SK-N-SH treated with all-trans-retinoic acid at 6 μM for 48 hours (cell line): ENCODE data around the gene CIC.

ENCODE experiments used
- ATAC-seq: fragments of 200-7000 bp; cut with Tn5 transposase; 3 replicates; pipeline ENCODE4 v1.9.1; 2020; ENCODE audit warnings: mild to moderate bottlenecking, moderate library complexity
- ARNTL ChIP-seq: fragments of 450-650 bp; formaldehyde crosslinking; IDR thresholded peaks from 2 replicates; pipeline ENCODE4 v1.5.0; 2020; ENCODE audit warnings: low read depth, mild to moderate bottlenecking, moderate library complexity, borderline replicate concordance
- BACH2 ChIP-seq: fragments of 250-450 bp; sonication (Bioruptor Pico); IDR thresholded peaks from 2 replicates; pipeline ENCODE4 v1.9.0; 2021; ENCODE audit warnings: mild to moderate bottlenecking, borderline replicate concordance
- CREB5 ChIP-seq: fragments of 250-450 bp; sonication (Bioruptor Pico); IDR thresholded peaks from 2 replicates; pipeline ENCODE4 v1.5.1; 2020; ENCODE audit warnings: low read depth, mild to moderate bottlenecking, moderate library complexity
- CSDC2 ChIP-seq: fragments of 250-450 bp; sonication (Bioruptor Pico); IDR thresholded peaks from 2 replicates; pipeline ENCODE4 v1.5.0; 2020; ENCODE audit warnings: mild to moderate bottlenecking, moderate library complexity
- CSRNP3 ChIP-seq: fragments of 250-450 bp; sonication (Bioruptor Pico); IDR thresholded peaks from 2 replicates; pipeline ENCODE4 v1.5.1; 2021; ENCODE audit warnings: mild to moderate bottlenecking, moderate library complexity
- ESRRG ChIP-seq: fragments of 250-450 bp; sonication (Bioruptor Pico); IDR thresholded peaks from 2 replicates; pipeline ENCODE4 v1.6.1; 2021; ENCODE audit warnings: mild to moderate bottlenecking
- GLIS3 ChIP-seq: fragments of 250-450 bp; sonication (Bioruptor Pico); IDR thresholded peaks from 2 replicates; pipeline ENCODE4 v1.5.0; 2020; ENCODE audit warnings: mild to moderate bottlenecking, moderate library complexity
- ISL1 ChIP-seq: fragments of 250-450 bp; sonication (Bioruptor Pico); IDR thresholded peaks from 2 replicates; pipeline ENCODE4 v2.1.2; 2022; ENCODE audit warnings: mild to moderate bottlenecking, moderate library complexity
- OSR1 ChIP-seq: fragments of 250-450 bp; sonication (Bioruptor Pico); IDR thresholded peaks from 2 replicates; pipeline ENCODE4 v1.8.0; 2022; ENCODE audit warnings: moderate library complexity, mild to moderate bottlenecking, inconsistent platforms
- POU6F1 ChIP-seq: fragments of 250-450 bp; sonication (Bioruptor Pico); IDR thresholded peaks from 2 replicates; pipeline ENCODE4 v1.8.0; 2021; ENCODE audit warnings: low read depth, mild to moderate bottlenecking, moderate library complexity, borderline replicate concordance
- PPARA ChIP-seq: fragments of 250-450 bp; sonication (Bioruptor Pico); IDR thresholded peaks from 2 replicates; pipeline ENCODE4 v1.5.0; 2020; ENCODE audit warnings: mild to moderate bottlenecking, borderline replicate concordance
- RARB ChIP-seq: fragments of 250-450 bp; sonication (Bioruptor Pico); IDR thresholded peaks from 2 replicates; pipeline ENCODE4 v1.8.0; 2021; ENCODE audit warnings: mild to moderate bottlenecking, moderate library complexity
- SNAI2 ChIP-seq: fragments of 250-450 bp; sonication (Bioruptor Pico); IDR thresholded peaks from 2 replicates; pipeline ENCODE4 v1.5.0; 2020; ENCODE audit warnings: mild to moderate bottlenecking, moderate library complexity
- TCF4 ChIP-seq: fragments of 250-450 bp; sonication (Bioruptor Pico); IDR thresholded peaks from 2 replicates; pipeline ENCODE4 v1.8.0; 2021; ENCODE audit warnings: mild to moderate bottlenecking, moderate library complexity, borderline replicate concordance
- TOX ChIP-seq: fragments of 250-450 bp; sonication (Bioruptor Pico); IDR thresholded peaks from 2 replicates; pipeline ENCODE4 v1.8.0; 2021; ENCODE audit warnings: mild to moderate bottlenecking, moderate library complexity, borderline replicate concordance
- TSHZ2 ChIP-seq: fragments of 250-450 bp; sonication (Bioruptor Pico); IDR thresholded peaks from 2 replicates; pipeline ENCODE4 v1.5.0; 2020; ENCODE audit warnings: mild to moderate bottlenecking, moderate library complexity
- ZC3H10 ChIP-seq: fragments of 250-450 bp; sonication (Bioruptor Pico); IDR thresholded peaks from 2 replicates; pipeline ENCODE4 v1.5.1; 2021; ENCODE audit warnings: mild to moderate bottlenecking, moderate library complexity
- ZFP3 ChIP-seq: fragments of 250-450 bp; sonication (Bioruptor Pico); IDR thresholded peaks from 2 replicates; pipeline ENCODE4 v1.5.0; 2020; ENCODE audit warnings: mild to moderate bottlenecking, moderate library complexity
- ZFP30 ChIP-seq: fragments of 450-650 bp; formaldehyde crosslinking; IDR thresholded peaks from 2 replicates; pipeline ENCODE4 v1.5.0; 2022; ENCODE audit warnings: mild to moderate bottlenecking, moderate library complexity
- ZNF565 ChIP-seq: fragments of 450-650 bp; formaldehyde crosslinking; conservative IDR thresholded peaks from 2 replicates; pipeline ENCODE4 v1.5.0; 2020; ENCODE audit warnings: low read depth, mild to moderate bottlenecking, moderate library complexity
- ZNF70 ChIP-seq: fragments of 450-650 bp; formaldehyde crosslinking; IDR thresholded peaks from 2 replicates; pipeline ENCODE4 v1.5.0; 2020; ENCODE audit warnings: mild to moderate bottlenecking, moderate library complexity
- ZNF8 ChIP-seq: fragments of 450-650 bp; formaldehyde crosslinking; IDR thresholded peaks from 2 replicates; pipeline ENCODE4 v1.5.0; 2020; ENCODE audit warnings: mild to moderate bottlenecking, moderate library complexity

Gene CIC

GRCh38 chr19:42292963-42293362 is 23.9 kb downstream of the CIC start:
- TF ChIP-seq CSDC2 (CRISPR knock-in tag) (no peak), TOX (no peak), TSHZ2 (no peak), ARNTL (CRISPR knock-in tag) (no peak), PPARA (no peak), ZNF565 (no peak), ZNF70 (CRISPR knock-in tag) (no peak), ESRRG (CRISPR knock-in tag) (no peak), OSR1 (CRISPR knock-in tag) (no peak), ISL1 (CRISPR knock-in tag) (no peak), ZFP3 (CRISPR knock-in tag) (no peak), RARB (CRISPR knock-in tag) (no peak), BACH2 (CRISPR knock-in tag) (no peak), SNAI2 (CRISPR knock-in tag) (no peak), TCF4 (no peak), GLIS3 (CRISPR knock-in tag) (no peak), CSRNP3 (CRISPR knock-in tag) (no peak), CREB5 (CRISPR knock-in tag) (no peak), POU6F1 (no peak)
- no peak for ATAC-seq

GRCh38 chr19:42293540-42293939 is 24.5 kb downstream of the CIC start:
- TF ChIP-seq BACH2 (CRISPR knock-in tag), result no peak
- TF ChIP-seq ZC3H10 (CRISPR knock-in tag), result no peak
- no peak for TF ChIP-seq ISL1 (CRISPR knock-in tag)
- TF ChIP-seq ZFP30, result no peak
- no peak for TF ChIP-seq PPARA
- no peak for TF ChIP-seq RARB (CRISPR knock-in tag)
- TF ChIP-seq TCF4, result no peak
- TF ChIP-seq TOX, result no peak
- TF ChIP-seq CREB5 (CRISPR knock-in tag), result no peak
- no peak for TF ChIP-seq ESRRG (CRISPR knock-in tag)
- no peak for ATAC-seq

GRCh38 chr19:42293948-42294347 is 24.9 kb downstream of the CIC start:
- TF ChIP-seq ARNTL (CRISPR knock-in tag), result no peak
- TF ChIP-seq, all 23 proteins: peak for 0

GRCh38 chr19:42294471-42295137 is 25.6 kb downstream of the CIC start:
- no peak for ATAC-seq
- TF ChIP-seq GLIS3 (CRISPR knock-in tag), result no peak
- no peak for TF ChIP-seq ZNF8 (CRISPR knock-in tag)
- no peak for TF ChIP-seq TCF4
- TF ChIP-seq ZNF70 (CRISPR knock-in tag), result no peak
- TF ChIP-seq CSDC2 (CRISPR knock-in tag), result no peak
- TF ChIP-seq ZFP30, result no peak
- TF ChIP-seq PPARA, result no peak
- TF ChIP-seq ZFP3 (CRISPR knock-in tag), result no peak
- no peak for TF ChIP-seq ZC3H10 (CRISPR knock-in tag)
- no peak for TF ChIP-seq RARB (CRISPR knock-in tag)
- TF ChIP-seq TOX, result no peak
- no peak for TF ChIP-seq TSHZ2
- TF ChIP-seq BACH2 (CRISPR knock-in tag), result no peak
- no peak for TF ChIP-seq OSR1 (CRISPR knock-in tag)
- TF ChIP-seq SNAI2 (CRISPR knock-in tag), result no peak
- TF ChIP-seq CREB5 (CRISPR knock-in tag), result no peak

More at GRCh38 chr19:42293948-42294347, 24.9 kb downstream of the CIC start:
- ATAC-seq, result no peak
